Measurements from ENCODE around the gene DET1.

The DET1 gene

DNA sequence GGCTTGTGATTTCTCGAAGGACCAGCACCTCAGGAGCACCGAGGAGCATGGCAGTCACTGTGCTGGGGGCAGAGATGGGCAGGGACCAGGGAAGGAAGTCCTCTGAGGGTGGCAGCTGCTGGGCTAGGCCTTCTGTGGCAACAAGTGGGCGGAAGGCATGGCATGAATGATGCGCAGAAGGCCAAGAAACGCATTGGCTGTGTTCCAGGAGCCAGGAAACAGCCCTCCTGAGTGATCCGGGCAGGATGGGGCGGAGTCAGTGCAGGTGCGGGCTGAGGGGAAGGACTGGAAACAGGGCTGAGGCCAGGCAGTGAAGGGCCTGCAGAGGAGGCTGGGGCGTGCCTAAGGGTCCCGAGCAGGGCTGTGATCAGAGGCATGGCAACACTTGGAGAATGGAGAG lies 55.3 kb downstream of the DET1 start:
- no peak overlapping the region for H3K27ac ChIP-seq (ENCODE audit: low read depth, low read length)
- no peaks in the 10 kb centered on the region for H3K9me2 ChIP-seq (replicated peaks; ENCODE audit: control insufficient read depth, low read length)
- H3K79me2 ChIP-seq (ENCODE audit: control insufficient read depth, low read length), result no peaks in the 10 kb centered on the region
- H3K4me3 ChIP-seq (ENCODE audit: low read length), result no peak overlapping the region
- H3K27me3 ChIP-seq (ENCODE audit: control insufficient read depth, low read length), result no peaks in the 10 kb centered on the region
- no peaks in the 10 kb centered on the region for H3F3A ChIP-seq (ENCODE audit: control insufficient read depth, insufficient read depth)
- 0 out of 2 replicates have a peak, but pooled peaks cover 3% of the 10 kb centered on the region for H3K4me1 ChIP-seq (ENCODE audit: control insufficient read depth, low read length)
- no peaks in the 10 kb centered on the region for H3K9me3 ChIP-seq (ENCODE audit: control insufficient read depth, insufficient read depth, low read length)
- no peak for TF ChIP-seq EZH2phosphoT487 (IDR thresholded peaks at IDR 0.05; ENCODE audit: borderline replicate concordance, low read length)
- TF ChIP-seq, protein P1, sequence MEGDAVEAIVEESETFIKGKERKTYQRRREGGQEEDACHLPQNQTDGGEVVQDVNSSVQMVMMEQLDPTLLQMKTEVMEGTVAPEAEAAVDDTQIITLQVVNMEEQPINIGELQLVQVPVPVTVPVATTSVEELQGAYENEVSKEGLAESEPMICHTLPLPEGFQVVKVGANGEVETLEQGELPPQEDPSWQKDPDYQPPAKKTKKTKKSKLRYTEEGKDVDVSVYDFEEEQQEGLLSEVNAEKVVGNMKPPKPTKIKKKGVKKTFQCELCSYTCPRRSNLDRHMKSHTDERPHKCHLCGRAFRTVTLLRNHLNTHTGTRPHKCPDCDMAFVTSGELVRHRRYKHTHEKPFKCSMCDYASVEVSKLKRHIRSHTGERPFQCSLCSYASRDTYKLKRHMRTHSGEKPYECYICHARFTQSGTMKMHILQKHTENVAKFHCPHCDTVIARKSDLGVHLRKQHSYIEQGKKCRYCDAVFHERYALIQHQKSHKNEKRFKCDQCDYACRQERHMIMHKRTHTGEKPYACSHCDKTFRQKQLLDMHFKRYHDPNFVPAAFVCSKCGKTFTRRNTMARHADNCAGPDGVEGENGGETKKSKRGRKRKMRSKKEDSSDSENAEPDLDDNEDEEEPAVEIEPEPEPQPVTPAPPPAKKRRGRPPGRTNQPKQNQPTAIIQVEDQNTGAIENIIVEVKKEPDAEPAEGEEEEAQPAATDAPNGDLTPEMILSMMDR (IDR thresholded peaks at IDR 0.05; ENCODE audit: low read depth, low read length, poor library complexity, severe bottlenecking), result no peak
- H3K36me3 ChIP-seq (ENCODE audit: control insufficient read depth, low read length), result no peaks in the 10 kb centered on the region
- H4K20me1 ChIP-seq (ENCODE audit: control insufficient read depth, insufficient read depth, low read depth, low read length), result no peaks in the 10 kb centered on the region
- no peak overlapping the region for H3K4me2 ChIP-seq (ENCODE audit: low read length)

DNA sequence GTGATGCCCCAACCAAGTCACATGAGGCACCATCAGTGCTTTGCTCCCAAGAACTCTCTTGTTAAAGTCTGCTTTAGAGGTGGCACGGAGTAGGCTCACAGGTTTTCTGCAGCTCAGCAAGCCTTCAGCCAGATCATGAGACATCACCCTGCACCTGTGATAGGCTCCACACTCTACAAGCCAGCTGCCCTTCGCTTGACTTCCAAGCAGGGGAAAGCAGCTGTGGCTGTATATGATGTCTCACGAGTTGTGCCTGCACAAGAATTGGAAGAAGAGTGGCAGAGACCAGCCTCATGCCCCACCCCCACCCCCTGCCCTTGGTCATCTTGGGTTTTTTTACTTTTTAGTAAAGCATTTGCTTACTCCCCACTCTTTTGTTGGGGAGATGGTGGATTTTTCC lies 56.4 kb downstream of the DET1 start:
- Histone ChIP-seq H3K4me2 (ENCODE audit: low read length) (no peak overlapping the region), H3K36me3 (ENCODE audit: control insufficient read depth, low read length) (no peaks in the 10 kb centered on the region), H3K4me3 (ENCODE audit: low read length) (no peak overlapping the region), H3K4me1 (ENCODE audit: control insufficient read depth, low read length) (0 out of 2 replicates have a peak, but pooled peaks cover 3% of the 10 kb centered on the region), H3F3A (ENCODE audit: control insufficient read depth, insufficient read depth) (no peaks in the 10 kb centered on the region), H4K20me1 (ENCODE audit: control insufficient read depth, insufficient read depth, low read depth, low read length) (0 out of 2 replicates have a peak, but pooled peaks cover 3% of the 10 kb centered on the region), H3K27ac (ENCODE audit: low read depth, low read length) (no peak overlapping the region), H3K79me2 (ENCODE audit: control insufficient read depth, low read length) (no peaks in the 10 kb centered on the region), H3K9me2 (replicated peaks; ENCODE audit: control insufficient read depth, low read length) (no peaks in the 10 kb centered on the region), H3K9me3 (ENCODE audit: control insufficient read depth, insufficient read depth, low read length) (no peaks in the 10 kb centered on the region), H3K27me3 (ENCODE audit: control insufficient read depth, low read length) (no peaks in the 10 kb centered on the region)
- TF ChIP-seq, protein P1 (IDR thresholded peaks at IDR 0.05; ENCODE audit: low read depth, low read length, poor library complexity, severe bottlenecking), result no peak
- no peak for TF ChIP-seq EZH2phosphoT487 (IDR thresholded peaks at IDR 0.05; ENCODE audit: borderline replicate concordance, low read length)

DNA sequence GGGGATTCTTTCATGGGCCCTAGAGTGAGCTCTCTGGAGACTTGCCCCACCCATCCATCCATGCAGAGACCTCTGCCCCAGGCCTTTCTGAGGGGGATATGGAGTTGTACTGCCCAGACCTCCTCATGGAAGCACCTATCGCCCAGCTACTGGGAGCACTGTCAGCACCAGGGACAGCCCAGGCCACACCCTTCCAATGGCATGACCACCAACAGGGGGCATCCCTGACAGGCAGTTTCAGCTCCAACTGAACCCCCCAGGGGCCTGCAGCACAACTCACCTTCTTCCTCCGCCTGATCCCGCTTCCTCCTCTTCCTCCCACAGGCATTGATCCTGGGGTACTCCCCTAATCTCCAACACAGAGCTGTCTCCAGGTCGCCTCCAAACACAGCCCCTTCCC lies 57.2 kb downstream of the DET1 start:
- Histone ChIP-seq H3F3A (ENCODE audit: control insufficient read depth, insufficient read depth) (no peaks in the 10 kb centered on the region), H3K4me2 (ENCODE audit: low read length) (no peak overlapping the region)

More for the DNA sequence above, 57.2 kb downstream of the DET1 start:
- Histone ChIP-seq H3K9me2 (replicated peaks; ENCODE audit: control insufficient read depth, low read length) (no peaks in the 10 kb centered on the region), H4K20me1 (ENCODE audit: control insufficient read depth, insufficient read depth, low read depth, low read length) (0 out of 2 replicates have a peak, but pooled peaks cover 3% of the 10 kb centered on the region), H3K9me3 (ENCODE audit: control insufficient read depth, insufficient read depth, low read length) (no peaks in the 10 kb centered on the region), H3K4me3 (ENCODE audit: low read length) (no peak overlapping the region), H3K27me3 (ENCODE audit: control insufficient read depth, low read length) (no peaks in the 10 kb centered on the region), H3K27ac (ENCODE audit: low read depth, low read length) (no peak overlapping the region), H3K4me1 (ENCODE audit: control insufficient read depth, low read length) (0 out of 2 replicates have a peak, but pooled peaks cover 3% of the 10 kb centered on the region), H3K79me2 (ENCODE audit: control insufficient read depth, low read length) (no peaks in the 10 kb centered on the region), H3K36me3 (ENCODE audit: control insufficient read depth, low read length) (no peaks in the 10 kb centered on the region)
- TF ChIP-seq, protein P1 (IDR thresholded peaks at IDR 0.05; ENCODE audit: low read depth, low read length, poor library complexity, severe bottlenecking), result no peak
- no peak for TF ChIP-seq EZH2phosphoT487 (IDR thresholded peaks at IDR 0.05; ENCODE audit: borderline replicate concordance, low read length)
